NCI-H1417 (cell line): ENCODE results near the gene PVR.

Source experiments
- DNase-seq, 3 experiments: peaks; one replicate each; lab custom pipeline; 2025; lab: John Stamatoyannopoulos, UW

PVR gene

DNA sequence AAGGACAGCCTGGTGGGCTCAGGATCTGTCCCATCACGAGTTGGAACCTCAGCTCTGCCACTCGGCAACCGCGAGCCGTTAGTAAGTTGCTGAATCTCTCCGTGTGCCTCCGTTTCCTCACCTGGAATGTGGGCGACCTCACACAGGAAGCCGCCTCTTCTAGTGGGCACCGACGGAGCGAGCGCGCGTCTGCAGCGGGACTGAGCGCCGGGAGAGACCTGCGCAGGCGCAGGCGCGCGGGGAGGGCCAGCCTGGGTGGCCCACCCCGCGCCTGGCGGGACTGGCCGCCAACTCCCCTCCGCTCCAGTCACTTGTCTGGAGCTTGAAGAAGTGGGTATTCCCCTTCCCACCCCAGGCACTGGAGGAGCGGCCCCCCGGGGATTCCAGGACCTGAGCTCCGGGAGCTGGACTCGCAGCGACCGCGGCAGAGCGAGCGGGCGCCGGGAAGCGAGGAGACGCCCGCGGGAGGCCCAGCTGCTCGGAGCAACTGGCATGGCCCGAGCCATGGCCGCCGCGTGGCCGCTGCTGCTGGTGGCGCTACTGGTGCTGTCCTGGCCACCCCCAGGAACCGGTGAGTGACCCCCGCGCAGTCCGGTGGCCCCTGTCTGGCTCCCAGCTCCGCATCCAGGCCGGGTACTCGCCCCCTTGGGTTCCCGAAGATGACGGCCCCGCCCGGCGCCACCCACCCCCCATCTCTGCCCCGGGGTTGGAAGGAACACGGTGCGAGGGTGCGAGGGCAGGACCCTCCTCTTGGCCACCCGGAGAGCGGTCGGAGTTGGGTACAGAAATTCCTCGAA, at the start of gene PVR:
PVR (plus strand) TSS at position 306 of the 797 bp plus-strand sequence; CDS start at position 493, 187 bp downstream.
- peak; percentile 32 to 78 (median 77) for DNase-seq

- DNase-seq, result no peak
Measured at GRCh38 chr19:44596428-44597130, 47.1 kb upstream of the PVR start.

GRCh38 chr19:44597131-44597491, 46.6 kb upstream of the PVR start:
- DNase-seq, result no peak

GRCh38 chr19:44598355-44598754, 45.4 kb upstream of the PVR start:
- DNase-seq, result no peak

DNA sequence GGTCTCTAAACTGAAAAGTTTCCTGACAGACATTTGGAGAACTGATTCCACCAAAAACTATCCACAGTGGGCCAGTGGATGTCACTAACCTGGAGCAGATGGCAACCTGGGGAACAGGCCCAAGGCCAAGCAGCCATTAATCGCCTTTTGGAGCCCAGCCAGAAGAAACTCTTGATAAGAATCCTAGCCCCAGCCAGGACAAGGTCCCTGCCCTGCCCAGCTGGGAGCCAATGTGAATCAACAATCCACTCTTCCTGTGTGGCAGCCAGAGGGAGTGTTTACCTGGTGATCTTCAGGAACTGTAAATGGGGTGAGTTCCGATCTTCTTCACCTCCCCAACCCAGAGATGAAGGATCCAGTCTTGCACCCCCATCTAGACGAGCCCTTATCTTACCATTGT, 44.8 kb upstream of the PVR start:
- no peak for DNase-seq

GRCh38 chr19:44600466-44600865, 43.2 kb upstream of the PVR start:
- DNase-seq, result no peak

- peak; percentile 18 to 62 (median 28) for DNase-seq
Measured at GRCh38 chr19:44602081-44602480, 41.6 kb upstream of the PVR start.

- DNase-seq, result no peak
Measured at GRCh38 chr19:44603201-44603945, 40.3 kb upstream of the PVR start.

DNA sequence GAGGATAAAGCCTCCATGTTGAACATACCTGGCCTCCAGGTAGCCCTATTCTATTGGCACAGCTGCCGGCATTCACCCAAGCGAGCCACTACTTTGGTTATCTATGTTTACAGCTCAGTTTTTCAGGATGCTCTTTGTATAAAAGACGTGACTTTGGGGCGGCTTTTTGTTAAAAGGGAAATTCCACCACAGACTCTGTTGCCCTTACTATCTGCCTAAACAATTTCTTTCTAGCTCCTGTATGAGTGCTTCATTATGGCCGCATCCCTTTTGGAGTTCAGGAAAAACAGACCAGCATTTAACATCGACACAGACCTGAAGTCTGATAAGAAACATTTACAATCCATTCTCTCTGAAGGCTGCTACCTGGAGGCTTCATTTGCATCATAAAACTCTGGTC, 39.5 kb upstream of the PVR start:
- DNase-seq, result no peak

DNA sequence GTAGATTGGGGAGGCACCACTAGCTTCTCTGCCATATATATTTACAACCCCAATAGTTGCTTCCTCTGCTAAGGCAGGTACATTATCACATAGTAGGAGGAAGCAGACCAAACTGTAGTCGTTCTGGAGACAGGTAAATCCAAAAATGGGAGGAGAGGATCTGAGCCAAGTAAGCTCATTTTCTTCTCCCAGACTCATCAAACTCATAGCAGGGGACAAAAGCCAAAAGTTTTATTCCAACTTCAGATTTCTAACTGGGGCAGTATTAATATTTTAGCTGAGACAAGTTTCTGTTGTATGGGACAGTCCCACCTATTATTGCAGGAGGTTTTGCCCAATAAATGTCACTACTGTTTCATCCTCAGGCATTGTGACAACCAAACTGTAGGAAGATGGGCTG, 38.2 kb upstream of the PVR start:
- DNase-seq, result no peak

GRCh38 chr19:44607049-44607448, 36.7 kb upstream of the PVR start:
- no peak for DNase-seq

DNA sequence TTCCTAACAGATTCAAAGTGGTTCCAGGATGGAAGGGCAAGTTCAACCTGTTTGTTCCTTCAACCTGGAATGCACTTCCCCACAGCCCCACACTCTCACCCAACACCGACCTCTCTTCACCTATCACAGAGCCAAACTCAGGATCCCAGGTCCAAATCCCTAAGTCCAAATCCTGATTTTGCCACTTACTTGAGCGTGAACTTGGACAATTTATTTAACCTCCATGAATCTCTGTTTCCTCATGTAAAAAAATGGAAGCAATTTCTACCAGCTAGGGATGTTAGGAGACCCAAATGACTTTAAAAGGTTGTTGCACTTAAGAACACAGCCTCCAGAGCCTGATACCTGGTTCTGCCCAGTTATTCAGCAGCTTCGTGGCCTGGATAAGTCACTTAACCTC, 35.8 kb upstream of the PVR start:
- DNase-seq, result no peak

DNA sequence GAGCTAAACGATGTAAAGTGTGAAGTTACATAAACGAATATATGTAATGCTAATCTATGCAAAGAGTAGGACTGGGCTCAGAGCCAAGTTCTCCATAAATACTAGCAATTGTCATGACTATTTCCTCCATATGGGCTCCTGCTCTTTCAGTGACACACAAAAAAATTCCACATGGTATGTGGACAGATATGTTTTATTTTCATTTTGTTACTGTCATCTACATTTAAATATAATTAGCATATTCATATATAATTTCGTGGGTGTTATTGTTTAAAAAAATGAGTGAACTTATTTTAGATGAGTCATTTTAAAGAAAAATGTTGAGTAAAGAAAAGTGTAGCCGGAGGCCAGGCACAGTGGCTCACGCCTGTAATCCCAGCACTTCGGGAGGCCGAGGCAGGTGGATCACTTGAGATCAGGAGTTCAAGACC, 35.3 kb upstream of the PVR start:
- peak in 2 of 3 experiments; percentile 18 to 66 for DNase-seq

DNA sequence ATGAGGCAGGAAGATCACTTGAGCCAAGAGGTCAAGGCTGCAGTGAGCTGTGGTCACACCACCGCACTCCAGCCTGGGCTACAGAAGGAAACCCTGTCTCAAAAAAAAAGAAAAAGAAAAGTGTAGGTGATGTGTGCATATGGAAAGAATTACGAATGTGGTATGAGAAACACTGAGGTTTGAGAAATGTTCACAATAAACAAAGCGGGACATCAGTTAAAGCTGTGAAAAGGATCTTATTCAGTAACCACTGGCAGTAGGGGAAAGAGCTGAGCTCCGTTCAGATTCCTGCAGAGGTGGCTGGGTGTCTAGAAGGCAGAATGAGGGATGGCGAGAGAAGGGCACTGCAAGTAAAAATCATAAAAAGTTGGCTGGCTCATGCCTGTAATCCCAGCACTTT, 34.5 kb upstream of the PVR start:
- no peak for DNase-seq

DNA sequence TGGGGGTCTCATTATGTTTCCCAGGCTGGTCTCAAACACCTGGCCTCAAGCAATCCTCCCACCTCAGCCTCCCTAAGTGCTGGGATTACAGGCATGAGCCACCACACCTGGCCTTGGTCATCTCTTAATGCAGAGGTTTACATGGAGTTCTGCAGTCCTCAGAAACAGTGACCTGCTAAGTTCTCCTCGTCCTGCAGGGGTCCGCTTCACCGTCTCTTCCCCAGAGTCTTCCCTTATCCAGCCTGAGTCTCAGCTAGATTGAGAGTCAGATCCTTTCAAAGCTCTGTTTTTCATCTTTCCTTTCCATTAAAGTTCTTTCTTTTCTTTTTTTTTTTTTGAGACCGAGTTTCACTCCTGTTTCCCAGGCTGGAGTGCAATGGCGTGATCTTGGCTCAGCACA, 33.2 kb upstream of the PVR start:
- peak in 1 of 3 experiments; percentile 5 for DNase-seq

- peak in 2 of 3 experiments; percentile 81 to 96 for DNase-seq
Measured at GRCh38 chr19:44611812-44612295, 31.9 kb upstream of the PVR start.

GRCh38 chr19:44613295-44614178, 30.2 kb upstream of the PVR start, which contains the start of gene IGSF23:
Gene IGSF23, plus strand, starts transcription at chr19:44613563. Its CDS starts 83 bp downstream, at chr19:44613646.
- DNase-seq, result no peak

GRCh38 chr19:44614313-44614712, 29.4 kb upstream of the PVR start:
- no peak for DNase-seq

GRCh38 chr19:44615863-44616247, 27.9 kb upstream of the PVR start:
- no peak for DNase-seq

DNA sequence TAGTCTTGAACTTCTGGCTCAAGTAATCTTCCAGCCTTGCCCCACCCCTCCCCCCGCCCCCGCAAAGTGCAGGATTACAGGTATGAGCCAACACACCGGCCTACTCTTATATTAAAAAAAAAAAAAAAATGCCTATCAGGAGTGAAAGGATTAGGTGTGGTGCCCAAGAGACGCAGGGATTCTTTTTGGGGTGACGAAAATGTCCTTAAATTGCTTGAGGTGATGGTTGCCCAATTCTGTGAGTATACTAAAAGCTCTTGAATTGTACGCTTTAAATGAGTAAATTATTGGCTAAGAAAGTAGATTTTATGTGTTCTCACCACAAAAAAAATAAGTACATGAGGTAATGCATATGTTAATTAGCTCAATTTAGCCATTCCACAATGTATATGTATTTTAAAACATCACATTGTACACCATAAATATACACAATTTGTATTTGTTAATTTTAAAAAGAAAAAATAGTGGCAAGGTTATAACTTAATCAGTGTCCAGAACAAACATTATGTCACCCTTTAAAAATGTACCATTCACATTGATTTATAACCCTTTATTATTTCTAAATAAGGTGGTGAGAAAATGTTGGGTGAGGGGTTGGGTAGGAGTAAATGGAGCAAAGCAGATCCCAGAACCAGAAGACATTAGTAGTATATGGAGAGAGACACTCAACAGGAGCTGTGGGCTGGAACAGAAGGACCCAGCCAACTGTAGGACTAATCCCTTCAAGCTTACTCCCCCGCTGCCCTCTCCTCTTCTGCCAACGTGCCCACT, 26.4 kb upstream of the PVR start:
- DNase-seq, result no peak
